Suprapubic skin (tissue), 4 donors: ENCODE results near the gene EGLN3. TPM values are rescaled to one million over a fixed set of nuclear protein-coding genes. Genes with fewer than 3 reads are reported as not detected.

Experiments
- DNase-seq, 2 donors: peaks; one replicate each; pipeline ENCODE4 v3.0.0-alpha.2; 2019; ENCODE audit warnings: low spot score in 2 of 2
- H3K27ac ChIP-seq: fragments of 200-600 bp; sonication (generic); one replicate; pipeline ENCODE4 v1.5.1; 2019
- H3K27me3 ChIP-seq: fragments of 200-600 bp; sonication (generic); one replicate; pipeline ENCODE4 v1.5.1; 2019
- H3K36me3 ChIP-seq: fragments of 200-600 bp; sonication (generic); one replicate; pipeline ENCODE4 v1.5.1; 2019
- H3K4me1 ChIP-seq: fragments of 200-600 bp; sonication (generic); one replicate; pipeline ENCODE4 v1.5.1; 2019
- H3K4me3 ChIP-seq: fragments of 200-600 bp; sonication (generic); one replicate; pipeline ENCODE4 v1.5.1; 2019; ENCODE audit warnings: mild to moderate bottlenecking
- H3K9me3 ChIP-seq: fragments of 200-600 bp; sonication (generic); one replicate; pipeline ENCODE4 v1.5.1; 2019
- EP300 ChIP-seq: sonication (generic); formaldehyde crosslinking; IDR thresholded peaks from one replicate; pipeline ENCODE4 v1.6.1; 2017; ENCODE audit warnings: antibody characterized with exemption
- POLR2A ChIP-seq, 2 donors: fragments of 450-650 bp; IDR thresholded peaks; one replicate each; pipeline ENCODE4 v1.6.1; 2017; ENCODE audit warnings: antibody characterized with exemption in 2 of 2, mild to moderate bottlenecking in 2 of 2, moderate library complexity in 2 of 2
- POLR2AphosphoS5 ChIP-seq, 3 donors: sonication (generic); formaldehyde crosslinking; IDR thresholded peaks; one replicate each; pipeline ENCODE4 v1.6.1; 2017; ENCODE audit warnings: antibody characterized with exemption in 3 of 3
- WGBS: methylation state at CpG from one replicate; pipeline ENCODE4 v1.1.5; 2018; 5-methylcytosine and 5-hydroxymethylcytosine counted together
- total RNA-seq, 4 donors: library from RNA; depleted of rRNA; stranded (reverse); fragments of >200 nt; gene quantifications; one replicate each; pipeline ENCODE4 v1.1.0, GENCODE V29; 2016
- TF ChIP-seq, protein P1 (sequence below), 2 donors: fragments of 200-600 bp in 1 of 2; fragments of 450-650 bp in 1 of 2; sonication (generic) in 1 of 2; IDR thresholded peaks; one replicate each; pipeline ENCODE4 v1.5.1; 2016 to 2019; ENCODE audit warnings: antibody characterized with exemption in 2 of 2, mild to moderate bottlenecking in 1 of 2, moderate library complexity in 1 of 2

The EGLN3 gene
- total RNA-seq, 4 donors from 2014 or later = 37.8 to 203 (median 73.2) TPM

DNA sequence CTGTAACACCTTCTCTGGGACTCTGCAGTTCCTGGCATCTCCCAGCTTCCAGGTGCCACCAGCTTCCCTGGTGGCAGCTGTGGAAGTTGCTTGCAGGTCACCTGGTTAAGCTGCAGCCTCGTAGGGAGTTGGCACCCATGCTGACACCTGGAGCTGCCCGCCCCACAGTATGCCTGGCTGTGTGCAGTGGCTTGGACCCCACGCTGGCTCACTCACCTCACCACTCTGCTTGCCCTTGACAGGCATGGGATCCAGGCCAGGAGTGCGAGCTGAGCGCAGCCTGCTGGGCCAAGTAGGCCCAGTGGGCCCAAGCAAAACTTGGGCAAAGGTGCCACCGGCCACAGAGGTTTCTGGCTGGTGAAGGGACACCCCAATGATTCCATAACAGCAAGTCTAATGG lies 48.5 kb downstream of the EGLN3 start:
- H3K36me3 ChIP-seq = no peaks in the 10 kb centered on the region
- TF ChIP-seq POLR2A (IDR thresholded peaks at IDR 0.05) (no peak), EP300 (no peak), POLR2AphosphoS5 (IDR thresholded peaks at IDR 0.05) (no peak)
- TF ChIP-seq, protein P1, sequence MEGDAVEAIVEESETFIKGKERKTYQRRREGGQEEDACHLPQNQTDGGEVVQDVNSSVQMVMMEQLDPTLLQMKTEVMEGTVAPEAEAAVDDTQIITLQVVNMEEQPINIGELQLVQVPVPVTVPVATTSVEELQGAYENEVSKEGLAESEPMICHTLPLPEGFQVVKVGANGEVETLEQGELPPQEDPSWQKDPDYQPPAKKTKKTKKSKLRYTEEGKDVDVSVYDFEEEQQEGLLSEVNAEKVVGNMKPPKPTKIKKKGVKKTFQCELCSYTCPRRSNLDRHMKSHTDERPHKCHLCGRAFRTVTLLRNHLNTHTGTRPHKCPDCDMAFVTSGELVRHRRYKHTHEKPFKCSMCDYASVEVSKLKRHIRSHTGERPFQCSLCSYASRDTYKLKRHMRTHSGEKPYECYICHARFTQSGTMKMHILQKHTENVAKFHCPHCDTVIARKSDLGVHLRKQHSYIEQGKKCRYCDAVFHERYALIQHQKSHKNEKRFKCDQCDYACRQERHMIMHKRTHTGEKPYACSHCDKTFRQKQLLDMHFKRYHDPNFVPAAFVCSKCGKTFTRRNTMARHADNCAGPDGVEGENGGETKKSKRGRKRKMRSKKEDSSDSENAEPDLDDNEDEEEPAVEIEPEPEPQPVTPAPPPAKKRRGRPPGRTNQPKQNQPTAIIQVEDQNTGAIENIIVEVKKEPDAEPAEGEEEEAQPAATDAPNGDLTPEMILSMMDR (IDR thresholded peaks at IDR 0.05) = no peak
- H3K27ac ChIP-seq = no peak overlapping the region
- H3K9me3 ChIP-seq = no peaks in the 10 kb centered on the region
- no peaks in the 10 kb centered on the region for H3K27me3 ChIP-seq
- DNase-seq = no peak
- H3K4me1 ChIP-seq = peaks cover 4% of the 10 kb centered on the region
- H3K4me3 ChIP-seq = no peak overlapping the region
- WGBS = 95% methylated on average over 3 of the region's 6 CpGs

DNA sequence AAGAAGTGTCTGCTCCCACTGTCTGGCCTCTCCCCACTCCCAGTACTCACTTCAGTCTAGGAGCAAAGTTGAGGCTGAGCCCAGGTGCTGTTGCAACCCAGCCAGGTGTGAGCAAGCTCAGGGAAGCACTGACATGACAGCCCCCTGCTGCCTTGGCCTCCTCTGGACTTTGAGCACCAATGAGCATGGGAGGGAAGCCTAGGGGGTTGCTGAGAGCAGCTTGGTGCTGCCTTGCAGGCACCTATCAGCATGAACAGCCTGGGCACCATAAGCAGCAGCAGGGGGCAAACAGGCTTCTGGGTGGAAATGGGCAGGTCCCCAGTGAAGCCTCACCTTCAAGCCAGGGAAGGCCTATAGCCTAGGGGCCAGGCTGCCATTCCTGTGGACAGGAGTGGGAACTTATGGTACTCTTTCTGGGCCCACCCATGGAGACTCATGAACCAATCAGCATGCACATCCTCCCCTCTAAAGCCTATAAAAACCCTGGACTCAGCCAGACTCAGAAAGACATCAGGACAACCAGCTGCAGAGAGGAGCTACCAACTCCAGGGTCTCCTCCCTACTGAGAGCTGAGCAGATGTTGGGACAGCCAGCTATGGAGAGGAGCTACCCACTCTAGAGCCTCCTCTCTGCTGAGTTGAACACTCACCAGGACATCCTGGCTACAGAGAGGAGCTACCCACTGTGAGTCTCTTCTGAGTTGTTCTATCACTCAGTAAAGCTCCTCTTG lies 49.3 kb downstream of the EGLN3 start:
- DNase-seq = no peak
- H3K4me1 ChIP-seq = peaks cover 5% of the 10 kb centered on the region
- H3K36me3 ChIP-seq = no peaks in the 10 kb centered on the region
- H3K4me3 ChIP-seq = no peak overlapping the region
- H3K9me3 ChIP-seq = no peaks in the 10 kb centered on the region
- H3K27ac ChIP-seq = no peak overlapping the region
- no peaks in the 10 kb centered on the region for H3K27me3 ChIP-seq
- TF ChIP-seq POLR2AphosphoS5 (IDR thresholded peaks at IDR 0.05) (no peak), EP300 (no peak), POLR2A (IDR thresholded peaks at IDR 0.05) (no peak)
- TF ChIP-seq, protein P1 (IDR thresholded peaks at IDR 0.05) = no peak

DNA sequence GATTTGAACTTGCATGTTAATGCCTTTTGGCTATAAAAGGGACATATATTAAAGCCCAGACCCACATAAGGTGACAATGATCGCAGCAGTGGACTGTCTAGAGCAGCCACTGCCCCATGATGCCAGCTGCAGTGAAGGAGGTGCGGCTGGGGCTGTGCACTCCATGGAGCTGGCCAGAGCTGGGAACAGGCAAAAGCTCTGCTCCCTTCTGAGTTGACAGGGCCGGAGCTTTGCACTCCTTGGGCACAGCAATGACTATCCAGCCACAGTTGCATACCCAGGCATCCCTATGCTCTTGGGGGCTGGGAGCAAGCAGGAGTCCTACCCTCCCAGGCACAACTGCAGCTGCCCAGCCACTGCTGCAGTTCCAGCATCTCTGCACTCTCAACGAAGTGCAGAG lies 50.2 kb downstream of the EGLN3 start:
- TF ChIP-seq, protein P1 (IDR thresholded peaks at IDR 0.05) = no peak
- no peak for TF ChIP-seq EP300
- TF ChIP-seq POLR2A (IDR thresholded peaks at IDR 0.05) = no peak
- TF ChIP-seq POLR2AphosphoS5 (IDR thresholded peaks at IDR 0.05) = no peak
- Histone ChIP-seq H3K4me3 (no peak overlapping the region), H3K36me3 (no peaks in the 10 kb centered on the region), H3K27ac (no peak overlapping the region), H3K27me3 (no peaks in the 10 kb centered on the region), H3K4me1 (peaks cover 5% of the 10 kb centered on the region), H3K9me3 (no peaks in the 10 kb centered on the region)
- DNase-seq = no peak
- 83% methylated on average over 4 of the region's 4 CpGs for WGBS

DNA sequence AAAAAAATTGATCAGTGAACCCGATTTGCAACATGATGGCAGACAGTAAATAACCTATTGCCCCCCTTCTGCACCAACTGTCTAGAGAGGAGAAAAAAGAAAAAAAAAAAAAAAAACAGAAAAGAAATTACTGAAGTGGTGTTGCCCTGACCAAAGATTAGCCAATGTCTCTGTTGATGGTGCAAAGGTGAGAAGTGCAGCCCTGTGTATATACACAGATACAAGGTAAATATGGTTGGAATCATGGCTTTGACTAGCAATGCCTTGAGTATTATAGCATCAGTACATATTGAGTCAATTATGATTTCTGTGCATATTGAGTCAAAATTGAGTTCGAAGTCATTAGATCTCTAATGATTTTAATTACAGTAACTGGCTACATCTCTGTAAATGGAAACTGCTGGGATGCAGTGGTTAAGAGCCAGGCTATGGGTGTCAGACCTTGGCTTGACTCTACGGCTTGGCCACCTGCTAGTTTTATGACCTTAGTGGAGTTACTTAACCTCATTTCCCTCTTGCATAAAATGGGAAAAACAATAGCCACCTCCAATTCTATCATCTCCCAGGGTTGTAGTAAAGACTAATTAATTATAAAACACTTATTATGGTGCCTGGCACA lies 51.0 kb downstream of the EGLN3 start:
- H3K36me3 ChIP-seq = no peaks in the 10 kb centered on the region
- no peak for DNase-seq
- 60% methylated on average over 3 of the region's 3 CpGs for WGBS
- no peaks in the 10 kb centered on the region for H3K27me3 ChIP-seq
- no peaks in the 10 kb centered on the region for H3K9me3 ChIP-seq
- no peak overlapping the region for H3K4me3 ChIP-seq
- TF ChIP-seq POLR2AphosphoS5 (IDR thresholded peaks at IDR 0.05) (no peak), POLR2A (IDR thresholded peaks at IDR 0.05) (no peak), EP300 (no peak)
- TF ChIP-seq, protein P1 (IDR thresholded peaks at IDR 0.05) = no peak
- H3K4me1 ChIP-seq = peaks cover 5% of the 10 kb centered on the region
- no peak overlapping the region for H3K27ac ChIP-seq

DNA sequence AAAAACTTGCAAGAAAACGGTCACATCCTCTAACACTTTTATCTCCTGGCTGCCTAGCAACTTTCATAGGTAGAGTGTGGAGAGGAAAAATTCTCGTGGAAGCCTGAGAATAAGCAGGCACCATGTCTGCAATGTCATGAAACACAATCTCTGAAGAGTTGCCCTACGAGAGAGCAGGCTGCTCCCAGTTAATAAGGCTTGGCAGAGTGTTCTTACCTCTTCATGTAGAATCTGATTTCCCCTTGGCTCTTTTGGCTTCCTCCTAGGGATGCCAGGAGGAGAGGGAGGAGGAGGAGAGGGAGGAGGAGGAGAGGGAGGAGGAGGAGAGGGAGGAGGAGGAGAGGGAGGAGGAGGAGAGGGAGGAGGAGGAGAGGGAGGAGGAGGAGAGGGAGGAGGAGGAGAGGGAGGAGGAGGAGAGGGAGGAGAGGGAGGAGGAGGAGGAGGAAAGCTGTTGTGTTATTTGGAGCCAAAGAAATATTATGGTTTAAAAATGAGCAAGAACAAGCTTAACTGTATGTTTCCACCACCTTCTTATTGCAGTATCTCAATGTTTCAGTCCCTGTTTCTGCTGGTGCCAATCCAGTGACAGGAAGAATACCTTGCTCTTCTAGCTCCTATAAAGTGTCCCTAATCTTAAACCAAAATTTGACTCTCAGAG lies 52.9 kb downstream of the EGLN3 start:
- no peak overlapping the region for H3K4me3 ChIP-seq
- DNase-seq = no peak
- peaks cover 5% of the 10 kb centered on the region for H3K4me1 ChIP-seq
- no peaks in the 10 kb centered on the region for H3K27me3 ChIP-seq
- H3K36me3 ChIP-seq = no peaks in the 10 kb centered on the region
- no peak overlapping the region for H3K27ac ChIP-seq
- 35% methylated on average over 3 of the region's 3 CpGs for WGBS
- TF ChIP-seq EP300 (no peak), POLR2A (IDR thresholded peaks at IDR 0.05) (no peak), POLR2AphosphoS5 (IDR thresholded peaks at IDR 0.05) (no peak)
- TF ChIP-seq, protein P1 (IDR thresholded peaks at IDR 0.05) = no peak
- H3K9me3 ChIP-seq = no peaks in the 10 kb centered on the region
